H1 (cell line): ENCODE measurements around the gene FRMPD2. TPM values are rescaled to one million over a fixed set of nuclear protein-coding genes. Genes with fewer than 3 reads are reported as not detected.

Source experiments
- CTCF ChIA-PET: fragments of 300-600 bp; sonication (Branson Sonifier 250); formaldehyde crosslinking; loops from one replicate; lab custom pipeline; 2021; ENCODE audit not compliant: partially characterized antibody; lab: Charles Lee
- POLR2A ChIA-PET: fragments of 300-600 bp; sonication (Branson Sonifier 250); formaldehyde crosslinking; loops from one replicate; lab custom pipeline; 2021; ENCODE audit warnings: inconsistent platforms; ENCODE audit not compliant: partially characterized antibody; lab: Charles Lee
- DNase-seq, 2 experiments: peaks; one replicate each; pipeline versions ENCODE4 v3.0.0 to v3.0.0-alpha.2; 2010 to 2022; ENCODE audit warnings: low spot score in 2 of 2, low read depth in 1 of 2, mixed read lengths in 1 of 2
- FAIRE-seq: peaks from 2 replicates; lab custom pipeline; 2011; peaks lifted over from hg19 to GRCh38; lab: Jason Lieb, UNC
- H2AFZ ChIP-seq: 2 replicates; pipeline ENCODE4 v1.8.1; 2012; ENCODE audit warnings: low read length, inconsistent platforms
- H2AK5ac ChIP-seq: 2 replicates; pipeline ENCODE4 v1.6.1; 2013; ENCODE audit warnings: low read depth, low read length
- H2BK120ac ChIP-seq: replicated peaks from 2 replicates; pipeline ENCODE3; 2013; ENCODE audit warnings: low read depth, low read length, inconsistent platforms
- H2BK12ac ChIP-seq: 2 replicates; pipeline ENCODE4 v1.6.1; 2013; ENCODE audit warnings: low read depth, low read length
- H2BK15ac ChIP-seq: 2 replicates; pipeline ENCODE4 v1.6.1; 2013; ENCODE audit warnings: low read length
- H2BK20ac ChIP-seq: 2 replicates; pipeline ENCODE4 v1.6.1; 2013; ENCODE audit warnings: low read length
- H2BK5ac ChIP-seq: 2 replicates; pipeline ENCODE4 v1.6.1; 2013; ENCODE audit warnings: low read depth, low read length
- H3K14ac ChIP-seq: 2 replicates; pipeline ENCODE4 v1.6.1; 2013; ENCODE audit warnings: inconsistent platforms; ENCODE audit not compliant: insufficient read length
- H3K18ac ChIP-seq: 2 replicates; pipeline ENCODE4 v1.6.1; 2013; ENCODE audit warnings: low read length; ENCODE audit errors: extremely low read depth
- H3K23ac ChIP-seq: 2 replicates; pipeline ENCODE4 v1.6.1; 2013; ENCODE audit warnings: inconsistent platforms; ENCODE audit not compliant: insufficient read length
- H3K23me2 ChIP-seq: 2 replicates; pipeline ENCODE4 v1.6.1; 2013; ENCODE audit warnings: low read depth, low read length
- H3K27ac ChIP-seq: 2 replicates; pipeline ENCODE4 v1.6.1; 2011; ENCODE audit warnings: low read depth, low read length, inconsistent platforms
- H3K27me3 ChIP-seq, 4 experiments: replicated peaks in 1 of 4; 1 replicate in 1 of 4; 2 replicates in 3 of 4; pipeline versions ENCODE4 v1.6.1 to v1.8.1; 2011 to 2013; ENCODE audit warnings: low read length in 3 of 4, mild to moderate bottlenecking in 3 of 4, inconsistent platforms in 2 of 4, mixed read lengths in 2 of 4, moderate library complexity in 1 of 4; ENCODE audit not compliant: control insufficient read depth in 3 of 4, insufficient read depth in 3 of 4; ENCODE audit errors: extremely low read depth in 1 of 4
- H3K36me3 ChIP-seq, 4 experiments: 2 replicates each; pipeline versions ENCODE4 v1.6.1 to v1.8.1; 2011 to 2013; ENCODE audit warnings: mild to moderate bottlenecking in 4 of 4, low read length in 3 of 4, moderate library complexity in 2 of 4, control low read depth in 1 of 4, inconsistent platforms in 1 of 4; ENCODE audit not compliant: insufficient read depth in 4 of 4, control insufficient read depth in 2 of 4
- H3K4ac ChIP-seq: replicated peaks from 2 replicates; pipeline ENCODE3; 2013; ENCODE audit warnings: low read length, low read depth, mixed read lengths, inconsistent platforms; ENCODE audit not compliant: insufficient read length
- H3K4me1 ChIP-seq, 4 experiments: replicated peaks in 1 of 4; 1 replicate in 1 of 4; 2 replicates in 3 of 4; pipeline versions ENCODE4 v1.6.1 to v1.8.1; 2011 to 2013; ENCODE audit warnings: low read length in 3 of 4, inconsistent platforms in 2 of 4, mixed read lengths in 1 of 4; ENCODE audit not compliant: insufficient read depth in 4 of 4, control insufficient read depth in 3 of 4
- H3K4me2 ChIP-seq, 2 experiments: 2 replicates each; pipeline versions ENCODE4 v1.6.1 to v1.8.1; 2011 to 2013; ENCODE audit warnings: low read depth in 2 of 2, low read length in 2 of 2, control low read depth in 1 of 2, inconsistent platforms in 1 of 2, mild to moderate bottlenecking in 1 of 2; ENCODE audit not compliant: insufficient read depth in 1 of 2
- H3K4me3 ChIP-seq, 4 experiments: fragments of 200-600, 300-600 bp in 1 of 4; sonication (generic), shearing (Covaris generic), sonication (Bioruptor Twin) in 1 of 4; 2 replicates each; pipeline versions ENCODE4 v1.5.1 to v1.8.1; 2011 to 2016; ENCODE audit warnings: low read length in 4 of 4, low read depth in 3 of 4, control low read depth in 2 of 4, inconsistent platforms in 2 of 4, mild to moderate bottlenecking in 2 of 4, mixed read lengths in 1 of 4, moderate library complexity in 1 of 4; ENCODE audit not compliant: insufficient read depth in 2 of 4; ENCODE audit errors: extremely low read depth in 1 of 4
- H3K56ac ChIP-seq: replicated peaks from 2 replicates; pipeline ENCODE3; 2013; ENCODE audit warnings: low read depth, mild to moderate bottlenecking, mixed read lengths, low read length, inconsistent platforms; ENCODE audit not compliant: insufficient read length
- H3K79me1 ChIP-seq: 2 replicates; pipeline ENCODE4 v1.6.1; 2013; ENCODE audit warnings: low read depth, low read length, control low read depth
- H3K79me2 ChIP-seq, 2 experiments: 2 replicates each; pipeline versions ENCODE4 v1.6.1 to v1.8.1; 2012 to 2013; ENCODE audit warnings: low read length in 2 of 2, mild to moderate bottlenecking in 2 of 2, inconsistent platforms in 1 of 2; ENCODE audit not compliant: insufficient read depth in 2 of 2, control insufficient read depth in 1 of 2
- H3K9ac ChIP-seq, 4 experiments: replicated peaks in 1 of 4; 1 replicate in 1 of 4; 2 replicates in 3 of 4; pipeline versions ENCODE4 v1.6.1 to v1.8.1; 2011 to 2013; ENCODE audit warnings: low read depth in 3 of 4, low read length in 3 of 4, control low read depth in 2 of 4, mild to moderate bottlenecking in 2 of 4, moderate library complexity in 2 of 4, inconsistent platforms in 1 of 4; ENCODE audit errors: extremely low read depth in 1 of 4
- H3K9me3 ChIP-seq, 2 experiments: 2 replicates each; pipeline versions ENCODE4 v1.6.1 to v1.8.1; 2012 to 2013; ENCODE audit warnings: mild to moderate bottlenecking in 2 of 2, moderate library complexity in 2 of 2, control low read depth in 1 of 2, inconsistent platforms in 1 of 2, low read depth in 1 of 2, low read length in 1 of 2, mixed read lengths in 1 of 2; ENCODE audit not compliant: insufficient read depth in 2 of 2
- H4K20me1 ChIP-seq, 2 experiments: replicated peaks in 1 of 2; 2 replicates each; pipeline versions ENCODE3 to v1.8.1; 2011 to 2013; ENCODE audit warnings: inconsistent platforms in 2 of 2, low read length in 2 of 2, mild to moderate bottlenecking in 1 of 2; ENCODE audit not compliant: insufficient read depth in 2 of 2, control insufficient read depth in 1 of 2
- H4K5ac ChIP-seq: 2 replicates; pipeline ENCODE4 v1.6.1; 2013; ENCODE audit warnings: low read length, low read depth, mixed read lengths, inconsistent platforms; ENCODE audit not compliant: insufficient read length
- H4K8ac ChIP-seq: 2 replicates; pipeline ENCODE4 v1.8.0; 2013; ENCODE audit warnings: mild to moderate bottlenecking, moderate library complexity, low read length, inconsistent platforms; ENCODE audit not compliant: insufficient read depth; ENCODE audit errors: extremely low read depth
- H4K91ac ChIP-seq: replicated peaks from 2 replicates; pipeline ENCODE3; 2013; ENCODE audit warnings: low read length, mixed read lengths, inconsistent platforms; ENCODE audit not compliant: insufficient read length
- BACH1 ChIP-seq: IDR thresholded peaks from 2 replicates; pipeline ENCODE4 v1.6.1; 2012; ENCODE audit warnings: low read length, improper control_type of control experiment
- CEBPB ChIP-seq: IDR thresholded peaks from 2 replicates; pipeline ENCODE4 v1.6.1; 2012; ENCODE audit warnings: low read depth, low read length
- CHD1 ChIP-seq: IDR thresholded peaks from 2 replicates; pipeline ENCODE4 v1.6.1; 2012; ENCODE audit warnings: low read depth, low read length, improper control_type of control experiment
- CTBP2 ChIP-seq: IDR thresholded peaks from 2 replicates; pipeline ENCODE4 v1.7.0; 2011; ENCODE audit warnings: borderline replicate concordance, mild to moderate bottlenecking, moderate library complexity, mixed read lengths, low read length; ENCODE audit not compliant: insufficient read depth, insufficient read length
- HDAC6 ChIP-seq: IDR thresholded peaks from one replicate; pipeline ENCODE4 v1.7.1; 2012; ENCODE audit warnings: low read depth, mild to moderate bottlenecking, inconsistent platforms, low read length, moderate library complexity
- JUN ChIP-seq: IDR thresholded peaks from 2 replicates; pipeline ENCODE4 v1.6.1; 2011; ENCODE audit warnings: low read depth, mild to moderate bottlenecking, improper control_type of control experiment, low read length
- KDM5A ChIP-seq: fragments of 200-600 bp; IDR thresholded peaks from 2 replicates; pipeline ENCODE4 v1.7.1; 2012; ENCODE audit warnings: mild to moderate bottlenecking, low read length, inconsistent platforms, mixed read lengths
- PHF8 ChIP-seq: fragments of 200-600 bp; sonication (generic); conservative IDR thresholded peaks from 2 replicates; pipeline ENCODE4 v1.7.1; 2012; ENCODE audit warnings: low read depth, mild to moderate bottlenecking, inconsistent platforms, low read length, moderate library complexity
- POLR2AphosphoS5 ChIP-seq: IDR thresholded peaks from 2 replicates; pipeline ENCODE4 v1.6.1; 2011; ENCODE audit warnings: low read depth, low read length
- SIN3A ChIP-seq, 2 experiments: IDR thresholded peaks in 1 of 2; conservative IDR thresholded peaks in 1 of 2; 2 replicates each; pipeline ENCODE4 v1.6.1; 2011 to 2012; ENCODE audit warnings: low read length in 2 of 2, improper control_type of control experiment in 1 of 2, low read depth in 1 of 2, mild to moderate bottlenecking in 1 of 2
- SP2 ChIP-seq: IDR thresholded peaks from 2 replicates; pipeline ENCODE4 v1.6.1; 2012; ENCODE audit warnings: mild to moderate bottlenecking, low read length, inconsistent platforms
- SP4 ChIP-seq: IDR thresholded peaks from 2 replicates; pipeline ENCODE4 v1.6.1; 2012; ENCODE audit warnings: low read length, inconsistent platforms
- SUZ12 ChIP-seq: fragments of 200-600 bp; sonication (generic); IDR thresholded peaks from 2 replicates; pipeline ENCODE4 v1.6.1; 2012; ENCODE audit warnings: mild to moderate bottlenecking, inconsistent platforms, low read length, moderate library complexity, mixed read lengths
- TAF1 ChIP-seq: IDR thresholded peaks from 2 replicates; pipeline ENCODE4 v1.6.1; 2011; ENCODE audit warnings: mild to moderate bottlenecking, low read depth, low read length
- TBP ChIP-seq: IDR thresholded peaks from 2 replicates; pipeline ENCODE4 v1.6.1; 2011; ENCODE audit warnings: low read depth, low read length, improper control_type of control experiment
- TCF12 ChIP-seq: IDR thresholded peaks from 2 replicates; pipeline ENCODE4 v1.6.1; 2011; ENCODE audit warnings: low read depth, mild to moderate bottlenecking, low read length
- WGBS, 2 experiments: shearing (Covaris generic) in 1 of 2; methylation state at CpG; one replicate each; pipeline versions ENCODE4 v1.1.6 to v1.1.7; 2013 to 2015; ENCODE audit warnings: low lambda C conversion rate in 2 of 2, mixed read lengths in 2 of 2, inconsistent platforms in 1 of 2, low coverage in 1 of 2, missing lambda C conversion rate in 1 of 2; ENCODE audit not compliant: insufficient replicate concordance in 2 of 2, insufficient coverage in 1 of 2, insufficient read length in 1 of 2; ENCODE audit errors: extremely low coverage in 1 of 2, missing lambda C conversion rate in 1 of 2; 5-methylcytosine and 5-hydroxymethylcytosine counted together
- polyA plus RNA-seq, 7 experiments: library from polyadenylated mRNA; depleted of rRNA in 3 of 7; stranded (reverse) in 5 of 7; unstranded in 2 of 7; fragments of >200 nt in 5 of 7; fragments of 200-250 nt in 2 of 7; gene quantifications; 1 replicate in 5 of 7; 2 replicates in 1 of 7; 4 replicates in 1 of 7; pipeline versions ENCODE4 v1.2.1 to v1.2.3, GENCODE V29; 2011 to 2013; ENCODE audit warnings: missing spikeins in 2 of 7, mixed read lengths in 2 of 7
- total RNA-seq: library from RNA; stranded (reverse); fragmentation: NEBNext Ultra II Directional; extraction: Animal tissue kit (Norgen Biotek cat#: 25700); gene quantifications from 2 replicates; pipeline ENCODE4 v1.2.1, GENCODE V29; 2021

FRMPD2 gene
- total and polyA plus RNA-seq, 2 of the 8 experiments (the other 6 are each of a cell fraction or from before 2014, with no cell fraction given): 0.07 to 0.47 TPM

DNA sequence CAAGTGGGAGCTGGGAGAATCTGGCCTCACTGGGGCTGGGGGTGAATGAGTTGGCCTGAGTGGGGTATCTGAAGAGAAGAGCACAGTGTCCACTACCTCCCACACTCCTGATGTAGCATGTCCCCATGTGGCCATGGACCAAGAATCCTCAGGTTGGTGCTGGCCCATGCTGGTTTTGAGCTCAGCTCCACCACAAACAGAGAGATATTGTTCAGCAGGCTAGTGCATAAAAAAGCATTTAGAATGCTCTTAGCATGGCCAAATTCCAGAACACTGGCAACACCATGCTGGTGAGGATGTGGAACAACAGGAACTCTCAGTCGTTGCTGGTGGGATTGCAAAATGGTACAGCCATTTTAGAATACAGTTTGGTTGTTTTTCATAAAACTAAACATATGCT is 61.4 kb downstream of the FRMPD2 start:
- Histone ChIP-seq H3K79me1 (no peaks in the 10 kb centered on the region), H3K23me2 (no peaks in the 10 kb centered on the region), H3K27ac (no peak overlapping the region), H2BK20ac (no peak overlapping the region), H4K20me1 (no peaks in the 10 kb centered on the region), H3K4me3 (no peak overlapping the region), H3K79me2 (no peaks in the 10 kb centered on the region), H2BK12ac (no peak overlapping the region), H3K9ac (no peak overlapping the region), H4K5ac (no peak overlapping the region), H3K9me3 (no peaks in the 10 kb centered on the region), H3K36me3 (no peaks in the 10 kb centered on the region), H2BK5ac (no peak overlapping the region), H2AK5ac (no peak overlapping the region), H4K91ac (no peak overlapping the region), H2BK120ac (no peak overlapping the region), H4K8ac (no peak overlapping the region), H3K4me2 (no peak overlapping the region), H3K18ac (no peak overlapping the region), H3K56ac (no peak overlapping the region), H3K4me1 (peaks cover 0 to 3% (median 0%) of the 10 kb centered on the region in 4 experiments; a peak in 1 of 7 replicates), H2BK15ac (no peak overlapping the region), H2AFZ (no peak overlapping the region), H3K23ac (no peak overlapping the region), H3K27me3 (peaks cover 0 to 3% (median under 1%) of the 10 kb centered on the region in 4 experiments; a peak in 1 of 7 replicates), H3K4ac (no peak overlapping the region), H3K14ac (no peak overlapping the region)
- ChIA-PET CTCF (interaction anchor here (1.5 to 6.4 kb wide), 3 partner anchors 12 to 78 kb away, joined by 3 to 46 read pairs (median 15); no protein-coding TSS in a partner anchor), POLR2A (no interaction called here)
- DNase-seq (no peak), FAIRE-seq (no peak)
- 92% methylated on average over 1 of the region's 1 CpG; no CpG with 5 or more reads in 1 of the 2 experiments for WGBS, 2 experiments
- TF ChIP-seq CTBP2 (no peak), KDM5A (no peak), SUZ12 (no peak), TBP (no peak), CEBPB (no peak), TAF1 (no peak), SP4 (no peak), CHD1 (no peak), TCF12 (no peak), PHF8 (no peak), BACH1 (no peak), POLR2AphosphoS5 (no peak), SIN3A (conservative IDR thresholded peaks at IDR 0.05 in 1 of 2, IDR thresholded peaks at IDR 0.05 in 1 of 2; ENCODE audit: low read depth in 1 of 2, low read length in 2 of 2) (no peak), SP2 (no peak), JUN (no peak), HDAC6 (no peak)
